Progenitor cell of endocrine pancreas (in vitro differentiated cells): Measurements from ENCODE around the gene TMEM258. TPM values are rescaled to one million over a fixed set of nuclear protein-coding genes. Genes with fewer than 3 reads are reported as not detected.
A peak's percentile ranks its signal among the peaks of the same experiment; 100 is the strongest.

Source experiments
- DNase-seq: peaks from one replicate; pipeline ENCODE4 v3.0.0; 2021; ENCODE audit warnings: low spot score; ENCODE audit not compliant: unreplicated experiment
- H3K27ac Mint-ChIP-seq: 2 replicates; pipeline ENCODE4 v1.8.0; 2021; ENCODE audit warnings: mild to moderate bottlenecking, moderate library complexity, mixed read lengths
- H3K27me3 Mint-ChIP-seq: 2 replicates; pipeline ENCODE4 v1.8.0; 2021; ENCODE audit warnings: mixed read lengths
- H3K36me3 Mint-ChIP-seq: 2 replicates; pipeline ENCODE4 v1.8.0; 2022; ENCODE audit warnings: mixed read lengths; ENCODE audit not compliant: insufficient read depth
- H3K4me1 Mint-ChIP-seq: 2 replicates; pipeline ENCODE4 v1.8.0; 2021; ENCODE audit warnings: low read depth, mixed read lengths
- H3K4me3 Mint-ChIP-seq: 2 replicates; pipeline ENCODE4 v1.8.0; 2021; ENCODE audit warnings: low read depth, mild to moderate bottlenecking, moderate library complexity, mixed read lengths
- H3K9me3 Mint-ChIP-seq: 2 replicates; pipeline ENCODE4 v1.8.0; 2021; ENCODE audit warnings: low read depth, mixed read lengths
- total RNA-seq: library from RNA; stranded (reverse); gene quantifications from 2 replicates; pipeline ENCODE4 v1.2.1, GENCODE V29; 2021
- TF ChIP-seq, protein P1 (sequence below): fragments of 200-600 bp; sonication (generic); IDR thresholded peaks from one replicate; pipeline ENCODE4 v1.5.0; 2021; ENCODE audit warnings: antibody characterized with exemption, mild to moderate bottlenecking; ENCODE audit not compliant: unreplicated experiment

The TMEM258 gene
- total RNA-seq, 1 donor from 2014 or later = 185 TPM

DNA sequence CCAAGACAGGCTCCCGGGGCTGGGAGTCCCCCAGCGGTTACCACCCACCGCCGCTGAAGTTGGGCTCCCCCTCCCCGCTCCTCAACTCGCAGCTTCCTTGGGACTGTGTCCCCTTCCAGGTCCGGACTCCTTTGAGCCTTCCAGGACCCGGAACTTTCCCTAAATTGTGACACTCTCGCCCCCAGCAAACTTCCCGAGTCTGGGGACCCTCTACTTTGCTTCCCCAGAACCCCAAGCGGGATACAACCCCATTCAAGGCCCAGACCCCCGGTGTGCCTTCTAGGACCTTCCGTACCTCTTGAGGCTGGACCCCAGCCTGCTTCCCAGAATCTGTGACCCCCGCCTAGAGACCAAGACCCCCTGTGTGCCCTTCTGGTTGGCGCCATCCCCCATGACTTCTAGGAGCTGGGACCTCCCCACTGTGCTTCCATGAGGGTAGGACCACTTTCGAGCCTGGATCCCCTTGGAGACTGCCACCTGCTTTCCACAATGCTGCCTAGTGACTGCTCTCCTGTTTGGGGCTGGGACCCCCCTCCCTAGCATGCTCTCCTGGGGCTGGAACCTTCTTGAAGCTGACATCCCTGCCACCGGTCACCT, 39.4 kb downstream of the TMEM258 start:
- TF ChIP-seq, protein P1, sequence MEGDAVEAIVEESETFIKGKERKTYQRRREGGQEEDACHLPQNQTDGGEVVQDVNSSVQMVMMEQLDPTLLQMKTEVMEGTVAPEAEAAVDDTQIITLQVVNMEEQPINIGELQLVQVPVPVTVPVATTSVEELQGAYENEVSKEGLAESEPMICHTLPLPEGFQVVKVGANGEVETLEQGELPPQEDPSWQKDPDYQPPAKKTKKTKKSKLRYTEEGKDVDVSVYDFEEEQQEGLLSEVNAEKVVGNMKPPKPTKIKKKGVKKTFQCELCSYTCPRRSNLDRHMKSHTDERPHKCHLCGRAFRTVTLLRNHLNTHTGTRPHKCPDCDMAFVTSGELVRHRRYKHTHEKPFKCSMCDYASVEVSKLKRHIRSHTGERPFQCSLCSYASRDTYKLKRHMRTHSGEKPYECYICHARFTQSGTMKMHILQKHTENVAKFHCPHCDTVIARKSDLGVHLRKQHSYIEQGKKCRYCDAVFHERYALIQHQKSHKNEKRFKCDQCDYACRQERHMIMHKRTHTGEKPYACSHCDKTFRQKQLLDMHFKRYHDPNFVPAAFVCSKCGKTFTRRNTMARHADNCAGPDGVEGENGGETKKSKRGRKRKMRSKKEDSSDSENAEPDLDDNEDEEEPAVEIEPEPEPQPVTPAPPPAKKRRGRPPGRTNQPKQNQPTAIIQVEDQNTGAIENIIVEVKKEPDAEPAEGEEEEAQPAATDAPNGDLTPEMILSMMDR = no peak
- Mint-ChIP-seq H3K4me3 (peak overlapping the region; percentile 90), H3K27ac (peak overlapping the region; percentile 82), H3K36me3 (no peaks in the 10 kb centered on the region), H3K27me3 (peaks cover 4% of the 10 kb centered on the region), H3K9me3 (no peaks in the 10 kb centered on the region), H3K4me1 (peaks cover 60% of the 10 kb centered on the region)
- no peak for DNase-seq

DNA sequence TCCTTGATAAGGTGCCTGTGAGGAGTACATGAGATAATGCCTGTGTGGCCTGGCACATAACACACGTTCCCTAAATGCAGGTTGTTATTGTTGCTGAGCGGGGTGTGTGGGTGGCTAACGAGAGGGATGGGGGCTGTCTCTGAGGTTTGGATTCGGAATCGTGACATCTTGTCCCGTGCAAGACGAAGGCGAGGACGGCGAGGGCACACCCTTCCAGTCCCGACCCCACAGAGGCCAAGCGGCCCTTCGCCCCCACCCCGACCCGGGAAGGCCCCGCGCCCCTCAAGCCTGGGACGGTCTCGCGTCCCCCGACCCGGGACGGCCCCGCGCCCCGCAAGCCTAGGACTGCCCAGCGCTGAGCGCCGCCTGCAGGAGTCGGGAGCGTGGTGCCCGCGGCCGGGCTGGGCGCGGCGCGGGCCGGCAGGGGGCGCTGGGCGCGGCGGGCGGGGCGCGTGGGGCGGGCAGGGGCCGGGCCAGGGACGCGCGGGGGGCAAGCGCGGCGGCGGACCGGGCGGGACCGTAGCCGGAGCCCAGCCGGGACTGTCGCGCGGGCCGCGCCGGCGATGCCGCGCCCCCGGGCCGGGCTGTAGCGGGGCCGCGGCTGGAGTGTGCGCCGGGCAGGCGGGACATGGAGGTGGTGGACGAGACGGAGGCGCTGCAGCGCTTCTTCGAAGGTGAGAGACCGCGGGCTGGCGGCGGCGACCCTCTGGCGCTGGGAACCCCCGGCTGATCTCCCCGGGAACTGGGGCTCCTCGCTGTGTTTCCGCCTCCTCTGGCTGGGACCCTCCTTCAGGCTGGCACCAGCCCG, 40.1 kb downstream of the TMEM258 start, which contains the start of gene MYRF:
MYRF (plus strand) TSS at position 520 of the 808 bp plus-strand sequence; CDS start at position 629, 109 bp downstream.
- Mint-ChIP-seq H3K4me1 (peaks cover 60% of the 10 kb centered on the region), H3K27ac (peak within 1 kb of the TSS; percentile 82), H3K27me3 (peaks cover 4% of the 10 kb centered on the region), H3K36me3 (no peaks in the 10 kb centered on the region), H3K9me3 (no peaks in the 10 kb centered on the region), H3K4me3 (peak within 1 kb of the TSS; percentile 90)
- TF ChIP-seq, protein P1 = peak; percentile 56
- peak; percentile 72 for DNase-seq

DNA sequence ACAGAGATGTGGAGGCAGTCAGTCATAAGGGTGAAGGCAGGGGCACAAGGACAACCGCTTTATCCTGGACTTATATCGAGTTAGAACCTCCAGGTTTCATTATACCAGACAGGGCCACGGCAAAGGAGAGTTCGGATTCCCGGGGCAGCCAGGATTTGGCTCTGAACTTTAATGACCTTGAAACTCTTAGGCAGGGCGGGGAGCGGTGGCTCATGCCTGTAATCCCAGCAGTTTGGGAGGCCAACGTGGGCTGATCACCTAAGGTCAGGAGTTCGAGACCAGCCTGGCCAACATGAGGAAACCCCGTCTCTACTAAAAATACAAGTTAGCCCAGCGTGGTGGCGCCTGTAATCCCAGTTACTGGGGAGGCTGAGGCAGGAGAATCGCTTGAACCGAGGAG, 41.0 kb downstream of the TMEM258 start:
- Mint-ChIP-seq H3K4me3 (peak overlapping the region; percentile 72), H3K9me3 (no peaks in the 10 kb centered on the region), H3K27ac (no peak overlapping the region), H3K36me3 (no peaks in the 10 kb centered on the region), H3K27me3 (peaks cover 4% of the 10 kb centered on the region), H3K4me1 (peaks cover 50% of the 10 kb centered on the region)
- DNase-seq = no peak
- TF ChIP-seq, protein P1 = no peak

DNA sequence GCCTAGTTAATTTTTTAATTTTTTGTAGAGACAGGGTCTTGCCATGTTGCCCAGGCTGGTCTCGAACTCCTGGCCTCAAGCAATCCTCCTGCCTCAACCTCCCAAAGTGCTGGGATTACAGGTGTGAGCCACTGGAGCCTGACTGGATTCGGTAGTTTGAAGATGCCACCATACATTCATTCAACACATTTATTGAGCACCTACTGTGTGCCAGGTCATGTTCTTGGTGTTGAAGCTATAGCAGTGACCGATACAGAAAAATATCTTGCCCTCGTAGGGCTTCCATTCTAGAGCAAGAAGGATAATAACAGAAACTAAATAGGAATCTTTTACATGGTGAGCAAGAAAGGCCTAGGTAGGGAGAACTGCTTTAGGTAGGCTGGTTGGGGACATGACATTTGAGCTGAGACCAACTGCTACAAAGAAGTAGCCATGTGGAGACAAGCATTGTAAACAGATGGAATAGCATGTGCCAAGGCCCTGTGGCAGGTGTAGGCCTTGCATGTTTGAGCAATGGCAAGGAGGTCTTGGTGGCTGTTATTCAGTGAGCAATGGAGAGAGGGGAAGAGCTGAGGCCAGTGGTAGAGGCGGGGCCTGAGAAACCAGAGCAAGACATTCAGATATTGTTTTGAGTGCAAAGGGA, 41.6 kb downstream of the TMEM258 start:
- Mint-ChIP-seq H3K4me3 (peak overlapping the region; percentile 72), H3K4me1 (peaks cover 44% of the 10 kb centered on the region), H3K27ac (no peak overlapping the region), H3K9me3 (no peaks in the 10 kb centered on the region), H3K36me3 (no peaks in the 10 kb centered on the region), H3K27me3 (peaks cover 4% of the 10 kb centered on the region)
- no peak for DNase-seq
- TF ChIP-seq, protein P1 = no peak

DNA sequence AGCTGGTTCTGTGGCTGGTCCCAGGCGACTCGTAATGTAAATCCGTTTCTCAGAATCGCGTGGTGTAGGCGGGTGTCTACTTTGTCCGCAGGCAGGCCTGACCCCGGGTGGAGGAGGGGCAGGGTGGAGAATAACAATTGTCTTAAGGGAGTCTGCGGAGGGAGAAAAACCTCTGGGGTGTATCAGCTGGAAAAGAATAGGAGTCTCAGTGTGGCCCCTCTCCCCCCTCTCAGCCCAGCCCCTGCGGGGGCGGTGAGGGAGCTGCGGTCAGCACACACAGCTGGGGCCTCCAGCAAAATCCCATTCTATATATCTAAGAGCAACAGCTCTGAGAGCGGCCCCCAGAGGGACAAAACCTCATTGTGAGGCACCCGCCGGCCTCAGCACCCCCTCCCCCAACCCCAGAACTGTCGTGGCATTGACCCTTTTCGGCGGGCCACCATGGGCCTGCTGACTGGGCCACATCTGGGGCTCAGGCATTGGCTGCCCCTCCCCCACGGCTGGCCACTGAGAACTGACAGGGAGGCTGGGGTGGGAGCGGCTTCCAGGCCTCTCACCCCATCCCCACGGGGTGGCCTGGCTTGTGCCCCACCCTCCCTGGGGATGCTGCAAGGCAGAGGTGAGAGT, 42.7 kb downstream of the TMEM258 start:
- peaks cover 4% of the 10 kb centered on the region for H3K27me3 Mint-ChIP-seq
- no peak for DNase-seq
- no peaks in the 10 kb centered on the region for H3K36me3 Mint-ChIP-seq
- H3K9me3 Mint-ChIP-seq = no peaks in the 10 kb centered on the region
- H3K4me3 Mint-ChIP-seq = peak overlapping the region; percentile 22
- H3K27ac Mint-ChIP-seq = peak overlapping the region; percentile 38
- TF ChIP-seq, protein P1 = no peak
- H3K4me1 Mint-ChIP-seq = peaks cover 37% of the 10 kb centered on the region
